A549 (cell line): ENCODE measurements around the gene PTGER2. TPM values are rescaled to one million over a fixed set of nuclear protein-coding genes. Genes with fewer than 3 reads are reported as not detected.

Experiments used
- ATAC-seq, 2 experiments: fragments of 200-7000 bp in 1 of 2; fragments of >200 bp in 1 of 2; cut with Nextera tagmentation in 1 of 2; cut with Tn5 transposase in 1 of 2; 3 replicates each; pipeline versions ENCODE4 v1.8.0 to v1.9.1; 2018 to 2020; ENCODE audit warnings: mild to moderate bottlenecking in 1 of 2, moderate library complexity in 1 of 2
- CTCF ChIA-PET: fragments of 300-600 bp; sonication (Branson Sonifier 250); formaldehyde crosslinking; extraction: SDS; loops from one replicate; lab custom pipeline; 2021; ENCODE audit warnings: antibody characterized with exemption, inconsistent platforms; lab: Yijun Ruan, JAX
- POLR2A ChIA-PET: fragments of 350-600 bp; formaldehyde crosslinking; extraction: SDS; loops from one replicate; lab custom pipeline; 2021; ENCODE audit warnings: antibody characterized with exemption, inconsistent platforms; lab: Yijun Ruan, JAX
- DNase-seq, 2 experiments: peaks; one replicate each; pipeline versions ENCODE4 v3.0.0 to v3.0.0-alpha.2; 2011 to 2016; ENCODE audit warnings: low read depth in 1 of 2, low spot score in 1 of 2
- FAIRE-seq: peaks from 2 replicates; lab custom pipeline; 2011; peaks lifted over from hg19 to GRCh38; lab: Jason Lieb, UNC
- H3K27ac ChIP-seq, 2 experiments: fragments of >200 bp; sonication (Bioruptor Twin); formaldehyde crosslinking; 3 replicates each; pipeline ENCODE4 v1.5.1; 2016 to 2017
- H3K4me1 ChIP-seq: fragments of >200 bp; sonication (Bioruptor Twin); formaldehyde crosslinking; 3 replicates; pipeline ENCODE4 v1.6.1; 2016
- H3K4me2 ChIP-seq: fragments of >200 bp; sonication (Bioruptor Twin); formaldehyde crosslinking; 3 replicates; pipeline ENCODE4 v1.6.1; 2016
- H3K4me3 ChIP-seq: fragments of >200 bp; sonication (Bioruptor Twin); formaldehyde crosslinking; 3 replicates; pipeline ENCODE4 v1.5.1; 2016
- H3K9me3 ChIP-seq: fragments of >200 bp; sonication (Bioruptor Twin); formaldehyde crosslinking; 3 replicates; pipeline ENCODE4 v1.6.1; 2016
- BCL3 ChIP-seq: fragments of >200 bp; sonication (Bioruptor Twin); formaldehyde crosslinking; IDR thresholded peaks from 3 replicates; pipeline ENCODE4 v1.6.1; 2016
- CTCF ChIP-seq: fragments of >200 bp; sonication (Bioruptor Twin); formaldehyde crosslinking; IDR thresholded peaks from 3 replicates; pipeline ENCODE4 v1.5.1; 2016
- EP300 ChIP-seq, 2 experiments: fragments of >200 bp; sonication (Bioruptor Twin); formaldehyde crosslinking; IDR thresholded peaks; 2 replicates in 1 of 2; 3 replicates in 1 of 2; pipeline ENCODE4 v1.6.1; 2016 to 2017
- FOSL2 ChIP-seq, 2 experiments: fragments of 450-650 bp in 1 of 2; fragments of >200 bp in 1 of 2; sonication (Bioruptor Twin) in 1 of 2; formaldehyde crosslinking; IDR thresholded peaks; 2 replicates each; pipeline versions ENCODE4 v1.5.0 to v1.6.1; 2016 to 2020; ENCODE audit warnings: mild to moderate bottlenecking in 1 of 2, moderate library complexity in 1 of 2
- FOXS1 ChIP-seq: fragments of 250-450 bp; sonication (Bioruptor Pico); IDR thresholded peaks from 2 replicates; pipeline ENCODE4 v1.5.0; 2020; ENCODE audit warnings: mild to moderate bottlenecking, moderate library complexity
- HDAC2 ChIP-seq: fragments of 200-600 bp; sonication (generic); IDR thresholded peaks from 2 replicates; pipeline ENCODE4 v1.6.1; 2016
- HOXA7 ChIP-seq: fragments of 250-450 bp; sonication (Bioruptor Pico); IDR thresholded peaks from 2 replicates; pipeline ENCODE4 v1.5.0; 2020; ENCODE audit warnings: mild to moderate bottlenecking, moderate library complexity
- JUN ChIP-seq, 2 experiments: fragments of >200 bp; sonication (Bioruptor Twin); formaldehyde crosslinking; IDR thresholded peaks; 2 replicates in 1 of 2; 3 replicates in 1 of 2; pipeline ENCODE4 v1.6.1; 2016 to 2017
- JUNB ChIP-seq: fragments of >200 bp; sonication (Bioruptor Twin); formaldehyde crosslinking; IDR thresholded peaks from 2 replicates; pipeline ENCODE4 v1.6.1; 2016
- KDM1A ChIP-seq: fragments of 200-600 bp; sonication (generic); IDR thresholded peaks from 2 replicates; pipeline ENCODE4 v1.6.1; 2016; ENCODE audit warnings: low read depth, mild to moderate bottlenecking
- KDM5A ChIP-seq: fragments of 200-600 bp; sonication (generic); IDR thresholded peaks from 2 replicates; pipeline ENCODE4 v1.6.1; 2016; ENCODE audit warnings: antibody characterized with exemption, mild to moderate bottlenecking
- MYC ChIP-seq: IDR thresholded peaks from 2 replicates; pipeline ENCODE4 v1.6.1; 2012; ENCODE audit warnings: mild to moderate bottlenecking, inconsistent platforms, low read length, improper control_type of control experiment, borderline replicate concordance
- NPAS2 ChIP-seq: fragments of 250-450 bp; sonication (Bioruptor Pico); IDR thresholded peaks from 2 replicates; pipeline ENCODE4 v1.8.0; 2022; ENCODE audit warnings: mild to moderate bottlenecking, moderate library complexity, borderline replicate concordance
- NR3C1 ChIP-seq: fragments of >200 bp; sonication (Bioruptor Twin); formaldehyde crosslinking; IDR thresholded peaks from 3 replicates; pipeline ENCODE4 v1.6.1; 2017
- PBX3 ChIP-seq: IDR thresholded peaks from 2 replicates; pipeline ENCODE4 v1.6.1; 2012
- RARB ChIP-seq: fragments of 250-450 bp; sonication (Bioruptor Pico); IDR thresholded peaks from 2 replicates; pipeline ENCODE4 v1.8.0; 2021; ENCODE audit warnings: mild to moderate bottlenecking, moderate library complexity
- REST ChIP-seq: fragments of 200-600 bp; sonication (generic); IDR thresholded peaks from 2 replicates; pipeline ENCODE4 v1.6.1; 2016; ENCODE audit warnings: antibody characterized with exemption, mild to moderate bottlenecking, moderate library complexity
- TP53 ChIP-seq: fragments of 250-450 bp; sonication (Bioruptor Pico); IDR thresholded peaks from 2 replicates; pipeline ENCODE4 v1.5.0; 2021; ENCODE audit warnings: mild to moderate bottlenecking, moderate library complexity
- ZSCAN20 ChIP-seq: fragments of 250-450 bp; sonication (Bioruptor Pico); IDR thresholded peaks from 2 replicates; pipeline ENCODE4 v1.8.0; 2022; ENCODE audit warnings: mild to moderate bottlenecking, moderate library complexity
- WGBS: methylation state at CpG from one replicate; pipeline ENCODE4 v1.1.6; 2017; ENCODE audit errors: missing lambda C conversion rate; 5-methylcytosine and 5-hydroxymethylcytosine counted together
- polyA plus RNA-seq, 4 experiments: library from polyadenylated mRNA; depleted of rRNA in 3 of 4; stranded (reverse); fragments of >200 nt; fragmentation: RNase III in 1 of 4; extraction: RNeasy Plus Mini Kit Qiagen cat#74134 plus additional on column Dnase treatment in 1 of 4; gene quantifications; 2 replicates in 3 of 4; 3 replicates in 1 of 4; pipeline ENCODE4 v1.2.3, GENCODE V29; 2011 to 2017

The PTGER2 gene
- polyA plus RNA-seq, 2 of the 4 experiments (the other 2 are of a cell fraction), result 0.74 to 1.2 TPM

GRCh38 chr14:52354242-52354641, 40.1 kb downstream of the PTGER2 start:
- ATAC-seq, result no peak
- H3K4me3 ChIP-seq, result no peak overlapping the region
- DNase-seq, result no peak
- H3K4me2 ChIP-seq, result peak overlapping the region; percentile 43; the same call in 2 of the 3 replicates
- peak overlapping the region in 1 of 2 experiments; percentile 56; a peak in 2 of 6 replicates for H3K27ac ChIP-seq
- no peaks in the 10 kb centered on the region for H3K9me3 ChIP-seq
- no peak for FAIRE-seq
- ChIA-PET POLR2A (no interaction called here), CTCF (interaction anchor here (0.7 kb wide), 1 partner anchor 200 kb away, joined by 3 read pairs; no protein-coding TSS in a partner anchor)
- H3K4me1 ChIP-seq, result peaks cover 69% of the 10 kb centered on the region
- TF ChIP-seq EP300 (IDR thresholded peaks at IDR 0.05), result no peak
- TF ChIP-seq, all 56 proteins: peak for 0

GRCh38 chr14:52355016-52355431, 40.9 kb downstream of the PTGER2 start:
- CTCF ChIA-PET, result no interaction called here
- DNase-seq (peak in 1 of 2 experiments; percentile 44), FAIRE-seq (peak; percentile 51), ATAC-seq (peak in 1 of 2 experiments; percentile 51; a peak in 3 of 6 replicates)
- Histone ChIP-seq H3K4me2 (peak overlapping the region; percentile 43), H3K27ac (peak overlapping the region; percentile 3 to 74; a peak in 5 of 6 replicates), H3K4me3 (no peak overlapping the region), H3K9me3 (no peaks in the 10 kb centered on the region), H3K4me1 (peaks cover 62% of the 10 kb centered on the region)
- POLR2A ChIA-PET, result no interaction called here
- WGBS, result 0% methylated on average over 2 of the region's 2 CpGs
- TF ChIP-seq JUNB (peak; percentile 25; the same call in 1 of the 2 replicates), TP53 (no peak), FOSL2 (IDR thresholded peaks at IDR 0.05) (no peak), FOSL2 (CRISPR knock-in tag; IDR thresholded peaks at IDR 0.05) (peak; percentile 71)

GRCh38 chr14:52355526-52355925, 41.4 kb downstream of the PTGER2 start:
- DNase-seq, result peak in 1 of 2 experiments; percentile 12
- TF ChIP-seq KDM1A (no peak), ZSCAN20 (CRISPR knock-in tag) (no peak)
- H3K4me1 ChIP-seq, result peaks cover 57% of the 10 kb centered on the region
- no peaks in the 10 kb centered on the region for H3K9me3 ChIP-seq
- H3K27ac ChIP-seq, result peak overlapping the region; percentile 34 to 74; a peak in 5 of 6 replicates
- peak overlapping the region; percentile 43 for H3K4me2 ChIP-seq
- CTCF ChIA-PET, result no interaction called here
- FAIRE-seq, result no peak
- POLR2A ChIA-PET, result no interaction called here
- WGBS, result 22% methylated on average over 5 of the region's 5 CpGs
- no peak for ATAC-seq
- H3K4me3 ChIP-seq, result no peak overlapping the region

- Histone ChIP-seq H3K4me2 (peak overlapping the region; percentile 43), H3K27ac (peak overlapping the region; percentile 34 to 74; a peak in 4 of 6 replicates), H3K4me1 (peaks cover 52% of the 10 kb centered on the region), H3K4me3 (no peak overlapping the region), H3K9me3 (no peaks in the 10 kb centered on the region)
- ChIA-PET POLR2A (no interaction called here), CTCF (no interaction called here)
- TF ChIP-seq NPAS2 (no peak), HDAC2 (no peak), FOXS1 (CRISPR knock-in tag) (peak; percentile 43; the same call in 1 of the 2 replicates), MYC (no peak)
- ATAC-seq (no peak), FAIRE-seq (no peak), DNase-seq (peak in 1 of 2 experiments; percentile 47)
- WGBS, result 55% methylated on average over 3 of the region's 3 CpGs
These were observed 41.9 kb downstream of the PTGER2 start for GRCh38 chr14:52356025-52356424.

- ChIA-PET CTCF (no interaction called here), POLR2A (no interaction called here)
- Histone ChIP-seq H3K27ac (0 out of 6 replicates have a peak overlapping the region, but pooled peaks of 1 of the 2 experiments have one; percentile 25), H3K4me2 (no peak overlapping the region), H3K4me3 (no peak overlapping the region), H3K4me1 (peaks cover 10% of the 10 kb centered on the region), H3K9me3 (no peaks in the 10 kb centered on the region)
- ATAC-seq (no peak), FAIRE-seq (no peak), DNase-seq (no peak)
- 70% methylated on average over 4 of the region's 4 CpGs for WGBS
- TF ChIP-seq FOSL2 (IDR thresholded peaks at IDR 0.05) (no peak), FOSL2 (CRISPR knock-in tag; IDR thresholded peaks at IDR 0.05) (no peak), BCL3 (no peak), CTCF (no peak), JUN (IDR thresholded peaks at IDR 0.05) (no peak), NR3C1 (no peak), PBX3 (no peak), RARB (CRISPR knock-in tag) (no peak), HOXA7 (CRISPR knock-in tag) (no peak), JUNB (no peak), KDM5A (no peak), REST (no peak)
These were observed 46.7 kb downstream of the PTGER2 start for GRCh38 chr14:52360831-52361230.
